ENCODE results near the gene SLC15A1.

DNA sequence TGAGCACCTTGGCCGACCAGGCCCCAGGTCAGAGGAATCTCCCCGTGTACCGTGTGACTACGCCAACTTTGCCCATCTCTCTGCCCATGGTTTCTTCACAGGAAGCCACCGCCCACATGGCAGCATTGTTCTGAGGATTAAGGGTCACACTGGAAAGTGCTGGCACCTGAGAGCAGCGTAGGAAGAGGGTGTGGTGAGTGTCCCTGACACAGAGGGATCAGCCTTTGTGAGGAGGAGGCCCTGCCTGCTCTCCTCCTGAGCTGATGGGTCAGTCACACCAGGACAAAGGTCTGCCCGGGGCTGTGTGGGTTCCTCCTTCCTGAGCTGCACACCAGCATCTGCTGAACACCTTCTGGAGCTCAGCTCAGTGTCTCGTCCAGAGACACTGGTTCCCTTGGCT is 32.2 kb upstream of the SLC15A1 start:
- TF ChIP-seq, protein P1, sequence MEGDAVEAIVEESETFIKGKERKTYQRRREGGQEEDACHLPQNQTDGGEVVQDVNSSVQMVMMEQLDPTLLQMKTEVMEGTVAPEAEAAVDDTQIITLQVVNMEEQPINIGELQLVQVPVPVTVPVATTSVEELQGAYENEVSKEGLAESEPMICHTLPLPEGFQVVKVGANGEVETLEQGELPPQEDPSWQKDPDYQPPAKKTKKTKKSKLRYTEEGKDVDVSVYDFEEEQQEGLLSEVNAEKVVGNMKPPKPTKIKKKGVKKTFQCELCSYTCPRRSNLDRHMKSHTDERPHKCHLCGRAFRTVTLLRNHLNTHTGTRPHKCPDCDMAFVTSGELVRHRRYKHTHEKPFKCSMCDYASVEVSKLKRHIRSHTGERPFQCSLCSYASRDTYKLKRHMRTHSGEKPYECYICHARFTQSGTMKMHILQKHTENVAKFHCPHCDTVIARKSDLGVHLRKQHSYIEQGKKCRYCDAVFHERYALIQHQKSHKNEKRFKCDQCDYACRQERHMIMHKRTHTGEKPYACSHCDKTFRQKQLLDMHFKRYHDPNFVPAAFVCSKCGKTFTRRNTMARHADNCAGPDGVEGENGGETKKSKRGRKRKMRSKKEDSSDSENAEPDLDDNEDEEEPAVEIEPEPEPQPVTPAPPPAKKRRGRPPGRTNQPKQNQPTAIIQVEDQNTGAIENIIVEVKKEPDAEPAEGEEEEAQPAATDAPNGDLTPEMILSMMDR (IDR thresholded peaks at IDR 0.05; ENCODE audit: low read length) = no peak
- no peak for TF ChIP-seq EZH2phosphoT487 (IDR thresholded peaks at IDR 0.05; ENCODE audit: low read length)

Measured in MM.1S (cell line).